GM12878 (cell line): ENCODE results near the gene KCND2. TPM values are rescaled to one million over a fixed set of nuclear protein-coding genes. Genes with fewer than 3 reads are reported as not detected.

ENCODE experiments used
- ATAC-seq: fragments of 200-7000 bp; cut with Tn5 transposase; 3 replicates; pipeline ENCODE4 v1.9.1; 2020; ENCODE audit warnings: mild to moderate bottlenecking, moderate library complexity
- BruUV-seq: library from RNA; stranded (reverse); fragments of 400-500 nt; replicated peaks from 2 replicates; lab custom pipeline; 2021; lab: Mats Ljungman, UMichigan
- CTCF ChIA-PET: fragments of 300-600 bp; sonication (Branson Sonifier 250); formaldehyde crosslinking; extraction: SDS; loops from one replicate; lab custom pipeline; 2021; ENCODE audit warnings: inconsistent platforms; lab: Yijun Ruan, JAX
- POLR2A ChIA-PET: fragments of 350-600 bp; formaldehyde crosslinking; extraction: SDS; loops from one replicate; lab custom pipeline; 2021; ENCODE audit warnings: inconsistent platforms; lab: Charles Lee
- RAD21 ChIA-PET: fragments of 300-600 bp; sonication (Branson Sonifier 250); formaldehyde crosslinking; loops from one replicate; lab custom pipeline; 2023; ENCODE audit warnings: antibody characterized with exemption; ENCODE audit not compliant: unreplicated experiment; lab: Charles Lee
- SMC1A ChIA-PET: fragments of 300-600 bp; sonication (Branson Sonifier 250); formaldehyde crosslinking; loops from one replicate; lab custom pipeline; 2023; ENCODE audit not compliant: unreplicated experiment, uncharacterized antibody; lab: Charles Lee
- DNase-seq: peaks from one replicate; pipeline ENCODE4 v3.0.0-alpha.2; 2011; ENCODE audit warnings: low read depth, low spot score
- FAIRE-seq: peaks from 3 replicates; lab custom pipeline; 2011; peaks lifted over from hg19 to GRCh38; lab: Jason Lieb, UNC
- H2AFZ ChIP-seq: 2 replicates; pipeline ENCODE4 v1.6.0; 2011; ENCODE audit warnings: low read depth, low read length, control low read depth; ENCODE audit not compliant: control insufficient read depth
- H3K27ac ChIP-seq: 2 replicates; pipeline ENCODE4 v1.5.1; 2011; ENCODE audit warnings: control low read depth; ENCODE audit not compliant: control insufficient read depth, insufficient read depth
- H3K27me3 ChIP-seq, 2 experiments: replicated peaks in 1 of 2; 2 replicates each; pipeline versions ENCODE4 v1.6.0 to v1.6.1; 2011; ENCODE audit warnings: low read length in 1 of 2; ENCODE audit not compliant: control insufficient read depth in 2 of 2, insufficient read depth in 2 of 2
- H3K36me3 ChIP-seq, 2 experiments: 2 replicates each; pipeline ENCODE4 v1.5.1; 2011; ENCODE audit warnings: low read length in 1 of 2; ENCODE audit not compliant: control insufficient read depth in 2 of 2, insufficient read depth in 2 of 2
- H3K4me1 ChIP-seq: 2 replicates; pipeline ENCODE4 v1.6.1; 2011; ENCODE audit warnings: mild to moderate bottlenecking, low read length, moderate library complexity, mixed read lengths; ENCODE audit not compliant: control insufficient read depth, insufficient read depth
- H3K4me2 ChIP-seq: 2 replicates; pipeline ENCODE4 v1.6.0; 2011; ENCODE audit warnings: control low read depth; ENCODE audit not compliant: control insufficient read depth, insufficient read depth
- H3K4me3 ChIP-seq: fragments of 200-600 bp; sonication (generic); 2 replicates; pipeline ENCODE4 v1.5.1; 2016
- H3K79me2 ChIP-seq: 2 replicates; pipeline ENCODE4 v1.6.0; 2011; ENCODE audit warnings: low read length; ENCODE audit not compliant: control insufficient read depth, insufficient read depth
- H3K9ac ChIP-seq: 2 replicates; pipeline ENCODE4 v1.8.0; 2011; ENCODE audit warnings: low read length, control low read depth, mixed read lengths; ENCODE audit not compliant: control insufficient read depth, insufficient read depth
- H3K9me3 ChIP-seq: replicated peaks from 3 replicates; pipeline ENCODE4 v1.5.1; 2011; ENCODE audit warnings: mild to moderate bottlenecking, low read length; ENCODE audit not compliant: control insufficient read depth, insufficient read depth
- H4K20me1 ChIP-seq: 2 replicates; pipeline ENCODE4 v1.6.0; 2011; ENCODE audit not compliant: control insufficient read depth, insufficient read depth
- EED ChIP-seq: sonication (generic); IDR thresholded peaks from 2 replicates; pipeline ENCODE4 v1.6.1; 2016; ENCODE audit warnings: antibody characterized with exemption, low read depth
- YY1 ChIP-seq: IDR thresholded peaks from 2 replicates; pipeline ENCODE4 v1.6.1; 2011; ENCODE audit warnings: low read depth, mild to moderate bottlenecking, low read length
- in situ Hi-C: fragments of 300-500 bp; cut with MboI; formaldehyde crosslinking; loops from 9 replicates; pipeline ENCODE4 v1.14.3; 2018; ENCODE audit warnings: mixed read lengths
- intact Hi-C: fragments of 100-400 bp; cut with micrococcal nuclease; formaldehyde crosslinking; loops from one replicate; pipeline ENCODE4 v1.14.2; 2022; ENCODE audit not compliant: unreplicated experiment
- polyA plus RNA-seq, 11 experiments: library from polyadenylated mRNA; depleted of rRNA in 4 of 11; unstranded in 6 of 11; stranded (reverse) in 5 of 11; fragments of >200 nt; fragmentation: Nextera tagmentation in 4 of 11; fragmentation: Illumina TruSeq in 1 of 11; extraction: Ambion mirVana in 4 of 11; extraction: Trizol in 1 of 11; gene quantifications; 1 replicate in 1 of 11; 2 replicates in 10 of 11; pipeline versions ENCODE4 v1.2.1 to v1.2.3, GENCODE V29; 2011 to 2016; ENCODE audit warnings: inconsistent platforms in 2 of 11, missing spikeins in 2 of 11, low read depth in 1 of 11
- total RNA-seq, 4 experiments: library from RNA; depleted of rRNA in 3 of 4; stranded (reverse); fragments of >200 nt in 3 of 4; fragmentation: Illumina TruSeq in 1 of 4; extraction: Trizol in 1 of 4; gene quantifications; 2 replicates each; pipeline versions ENCODE4 v1.2.1 to v1.2.3, GENCODE V29; 2013 to 2021
- TF ChIP-seq, protein P1 (sequence below): fragments of 450-650 bp; IDR thresholded peaks from 2 replicates; pipeline ENCODE4 v1.6.1; 2017; ENCODE audit warnings: mild to moderate bottlenecking, moderate library complexity
- TF ChIP-seq, protein P2 (sequence below): fragments of 450-650 bp; conservative IDR thresholded peaks from 2 replicates; pipeline ENCODE4 v1.6.1; 2017; ENCODE audit warnings: mild to moderate bottlenecking, moderate library complexity
- TF ChIP-seq, protein P3 (sequence below): fragments of 450-650 bp; formaldehyde crosslinking; IDR thresholded peaks from 2 replicates; pipeline ENCODE4 v1.4.0; 2022; ENCODE audit warnings: mild to moderate bottlenecking, moderate library complexity
- TF ChIP-seq, protein P4 (sequence below): fragments of 450-650 bp; IDR thresholded peaks from 2 replicates; pipeline ENCODE4 v1.6.1; 2017; ENCODE audit warnings: mild to moderate bottlenecking, moderate library complexity

Gene KCND2
- total and polyA plus RNA-seq, 10 of the 15 experiments (the other 5 are each of a cell fraction or from before 2014, with no cell fraction given) = 3.6 to 22.3 (median 6.3) TPM

DNA sequence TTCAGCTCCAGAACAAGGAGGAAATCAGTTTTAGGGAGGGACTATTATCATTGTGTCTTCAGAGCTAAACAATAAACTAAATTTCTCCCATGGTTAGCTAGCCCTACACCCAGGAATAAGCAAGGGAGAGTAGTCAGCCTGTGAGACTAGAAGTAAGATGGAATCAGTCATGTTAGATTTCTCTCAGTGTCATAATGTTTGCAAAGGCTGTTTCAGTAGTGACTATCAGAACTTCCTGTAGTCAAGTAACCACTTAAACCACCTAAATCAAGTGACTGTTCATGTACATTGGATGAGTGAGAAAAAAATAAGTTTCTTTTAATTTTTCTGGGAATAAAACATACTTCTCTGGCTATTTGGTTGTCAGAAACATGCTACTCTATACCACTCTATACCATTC lies 121.6 kb downstream of the KCND2 start:
- peak; percentile 7 for FAIRE-seq
- H3K4me3 ChIP-seq = no peak overlapping the region
- CTCF ChIA-PET = interaction anchor here (0.6 to 1.7 kb wide), 3 partner anchors 10 to 58 kb away, joined by 3 to 10 read pairs (median 9); no protein-coding TSS in a partner anchor
- no peak for DNase-seq
- BruUV-seq = no TSS peak
- no peaks in the 10 kb centered on the region for H3K36me3 ChIP-seq
- RAD21 ChIA-PET = interaction anchor here (0.8 to 2.9 kb wide), 5 partner anchors 18 to 121 kb away, joined by 3 to 15 read pairs (median 6); partner anchors contain the start of gene KCND2
- no peak overlapping the region for H3K9ac ChIP-seq
- in situ Hi-C loops (no loop called here), intact Hi-C loops (loop anchor here (2.0 kb wide), 2 partner anchors 58 to 122 kb away; partner anchors contain the start of gene KCND2)
- SMC1A ChIA-PET = interaction anchor here (1.0 to 14.8 kb wide), 8 partner anchors 10 to 117 kb away, joined by 3 to 305 read pairs (median 22); no protein-coding TSS in a partner anchor
- POLR2A ChIA-PET = interaction anchor here (0.5 to 3.1 kb wide), 5 partner anchors 10 to 122 kb away, joined by 4 to 22 read pairs (median 6); partner anchors contain the start of gene KCND2
- no peaks in the 10 kb centered on the region; the same call in 1 of the 3 replicates for H3K9me3 ChIP-seq
- peak; percentile 12 for ATAC-seq
- H3K27me3 ChIP-seq = no peaks in the 10 kb centered on the region
- no peak overlapping the region for H3K4me2 ChIP-seq
- peak overlapping the region; percentile 40 for H2AFZ ChIP-seq
- H4K20me1 ChIP-seq = no peaks in the 10 kb centered on the region
- H3K27ac ChIP-seq = peak overlapping the region; percentile 32
- H3K79me2 ChIP-seq = peaks cover 44% of the 10 kb centered on the region
- H3K4me1 ChIP-seq = peaks cover 11% of the 10 kb centered on the region
- TF ChIP-seq, protein P1, sequence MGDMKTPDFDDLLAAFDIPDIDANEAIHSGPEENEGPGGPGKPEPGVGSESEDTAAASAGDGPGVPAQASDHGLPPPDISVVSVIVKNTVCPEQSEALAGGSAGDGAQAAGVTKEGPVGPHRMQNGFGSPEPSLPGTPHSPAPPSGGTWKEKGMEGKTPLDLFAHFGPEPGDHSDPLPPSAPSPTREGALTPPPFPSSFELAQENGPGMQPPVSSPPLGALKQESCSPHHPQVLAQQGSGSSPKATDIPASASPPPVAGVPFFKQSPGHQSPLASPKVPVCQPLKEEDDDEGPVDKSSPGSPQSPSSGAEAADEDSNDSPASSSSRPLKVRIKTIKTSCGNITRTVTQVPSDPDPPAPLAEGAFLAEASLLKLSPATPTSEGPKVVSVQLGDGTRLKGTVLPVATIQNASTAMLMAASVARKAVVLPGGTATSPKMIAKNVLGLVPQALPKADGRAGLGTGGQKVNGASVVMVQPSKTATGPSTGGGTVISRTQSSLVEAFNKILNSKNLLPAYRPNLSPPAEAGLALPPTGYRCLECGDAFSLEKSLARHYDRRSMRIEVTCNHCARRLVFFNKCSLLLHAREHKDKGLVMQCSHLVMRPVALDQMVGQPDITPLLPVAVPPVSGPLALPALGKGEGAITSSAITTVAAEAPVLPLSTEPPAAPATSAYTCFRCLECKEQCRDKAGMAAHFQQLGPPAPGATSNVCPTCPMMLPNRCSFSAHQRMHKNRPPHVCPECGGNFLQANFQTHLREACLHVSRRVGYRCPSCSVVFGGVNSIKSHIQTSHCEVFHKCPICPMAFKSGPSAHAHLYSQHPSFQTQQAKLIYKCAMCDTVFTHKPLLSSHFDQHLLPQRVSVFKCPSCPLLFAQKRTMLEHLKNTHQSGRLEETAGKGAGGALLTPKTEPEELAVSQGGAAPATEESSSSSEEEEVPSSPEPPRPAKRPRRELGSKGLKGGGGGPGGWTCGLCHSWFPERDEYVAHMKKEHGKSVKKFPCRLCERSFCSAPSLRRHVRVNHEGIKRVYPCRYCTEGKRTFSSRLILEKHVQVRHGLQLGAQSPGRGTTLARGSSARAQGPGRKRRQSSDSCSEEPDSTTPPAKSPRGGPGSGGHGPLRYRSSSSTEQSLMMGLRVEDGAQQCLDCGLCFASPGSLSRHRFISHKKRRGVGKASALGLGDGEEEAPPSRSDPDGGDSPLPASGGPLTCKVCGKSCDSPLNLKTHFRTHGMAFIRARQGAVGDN = peak; percentile 99
- peak; percentile 24; the same call in 1 of the 2 replicates for TF ChIP-seq YY1
- TF ChIP-seq, protein P2, sequence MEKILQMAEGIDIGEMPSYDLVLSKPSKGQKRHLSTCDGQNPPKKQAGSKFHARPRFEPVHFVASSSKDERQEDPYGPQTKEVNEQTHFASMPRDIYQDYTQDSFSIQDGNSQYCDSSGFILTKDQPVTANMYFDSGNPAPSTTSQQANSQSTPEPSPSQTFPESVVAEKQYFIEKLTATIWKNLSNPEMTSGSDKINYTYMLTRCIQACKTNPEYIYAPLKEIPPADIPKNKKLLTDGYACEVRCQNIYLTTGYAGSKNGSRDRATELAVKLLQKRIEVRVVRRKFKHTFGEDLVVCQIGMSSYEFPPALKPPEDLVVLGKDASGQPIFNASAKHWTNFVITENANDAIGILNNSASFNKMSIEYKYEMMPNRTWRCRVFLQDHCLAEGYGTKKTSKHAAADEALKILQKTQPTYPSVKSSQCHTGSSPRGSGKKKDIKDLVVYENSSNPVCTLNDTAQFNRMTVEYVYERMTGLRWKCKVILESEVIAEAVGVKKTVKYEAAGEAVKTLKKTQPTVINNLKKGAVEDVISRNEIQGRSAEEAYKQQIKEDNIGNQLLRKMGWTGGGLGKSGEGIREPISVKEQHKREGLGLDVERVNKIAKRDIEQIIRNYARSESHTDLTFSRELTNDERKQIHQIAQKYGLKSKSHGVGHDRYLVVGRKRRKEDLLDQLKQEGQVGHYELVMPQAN = no peak
- TF ChIP-seq, protein P3, sequence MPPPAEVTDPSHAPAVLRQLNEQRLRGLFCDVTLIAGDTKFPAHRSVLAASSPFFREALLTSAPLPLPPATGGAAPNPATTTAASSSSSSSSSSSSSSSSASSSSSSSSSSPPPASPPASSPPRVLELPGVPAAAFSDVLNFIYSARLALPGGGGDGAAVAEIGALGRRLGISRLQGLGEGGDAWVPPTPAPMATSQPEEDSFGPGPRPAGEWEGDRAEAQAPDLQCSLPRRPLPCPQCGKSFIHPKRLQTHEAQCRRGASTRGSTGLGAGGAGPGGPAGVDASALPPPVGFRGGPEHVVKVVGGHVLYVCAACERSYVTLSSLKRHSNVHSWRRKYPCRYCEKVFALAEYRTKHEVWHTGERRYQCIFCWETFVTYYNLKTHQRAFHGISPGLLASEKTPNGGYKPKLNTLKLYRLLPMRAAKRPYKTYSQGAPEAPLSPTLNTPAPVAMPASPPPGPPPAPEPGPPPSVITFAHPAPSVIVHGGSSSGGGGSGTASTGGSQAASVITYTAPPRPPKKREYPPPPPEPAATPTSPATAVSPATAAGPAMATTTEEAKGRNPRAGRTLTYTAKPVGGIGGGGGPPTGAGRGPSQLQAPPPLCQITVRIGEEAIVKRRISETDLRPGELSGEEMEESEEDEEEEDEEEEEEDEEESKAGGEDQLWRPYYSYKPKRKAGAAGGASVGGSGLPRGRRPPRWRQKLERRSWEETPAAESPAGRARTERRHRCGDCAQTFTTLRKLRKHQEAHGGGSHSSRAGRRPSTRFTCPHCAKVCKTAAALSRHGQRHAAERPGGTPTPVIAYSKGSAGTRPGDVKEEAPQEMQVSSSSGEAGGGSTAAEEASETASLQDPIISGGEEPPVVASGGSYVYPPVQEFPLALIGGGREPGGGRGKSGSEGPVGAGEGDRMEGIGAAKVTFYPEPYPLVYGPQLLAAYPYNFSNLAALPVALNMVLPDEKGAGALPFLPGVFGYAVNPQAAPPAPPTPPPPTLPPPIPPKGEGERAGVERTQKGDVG (CRISPR knock-in tag) = peak; percentile 93
- no peak for TF ChIP-seq EED
- TF ChIP-seq, protein P4, sequence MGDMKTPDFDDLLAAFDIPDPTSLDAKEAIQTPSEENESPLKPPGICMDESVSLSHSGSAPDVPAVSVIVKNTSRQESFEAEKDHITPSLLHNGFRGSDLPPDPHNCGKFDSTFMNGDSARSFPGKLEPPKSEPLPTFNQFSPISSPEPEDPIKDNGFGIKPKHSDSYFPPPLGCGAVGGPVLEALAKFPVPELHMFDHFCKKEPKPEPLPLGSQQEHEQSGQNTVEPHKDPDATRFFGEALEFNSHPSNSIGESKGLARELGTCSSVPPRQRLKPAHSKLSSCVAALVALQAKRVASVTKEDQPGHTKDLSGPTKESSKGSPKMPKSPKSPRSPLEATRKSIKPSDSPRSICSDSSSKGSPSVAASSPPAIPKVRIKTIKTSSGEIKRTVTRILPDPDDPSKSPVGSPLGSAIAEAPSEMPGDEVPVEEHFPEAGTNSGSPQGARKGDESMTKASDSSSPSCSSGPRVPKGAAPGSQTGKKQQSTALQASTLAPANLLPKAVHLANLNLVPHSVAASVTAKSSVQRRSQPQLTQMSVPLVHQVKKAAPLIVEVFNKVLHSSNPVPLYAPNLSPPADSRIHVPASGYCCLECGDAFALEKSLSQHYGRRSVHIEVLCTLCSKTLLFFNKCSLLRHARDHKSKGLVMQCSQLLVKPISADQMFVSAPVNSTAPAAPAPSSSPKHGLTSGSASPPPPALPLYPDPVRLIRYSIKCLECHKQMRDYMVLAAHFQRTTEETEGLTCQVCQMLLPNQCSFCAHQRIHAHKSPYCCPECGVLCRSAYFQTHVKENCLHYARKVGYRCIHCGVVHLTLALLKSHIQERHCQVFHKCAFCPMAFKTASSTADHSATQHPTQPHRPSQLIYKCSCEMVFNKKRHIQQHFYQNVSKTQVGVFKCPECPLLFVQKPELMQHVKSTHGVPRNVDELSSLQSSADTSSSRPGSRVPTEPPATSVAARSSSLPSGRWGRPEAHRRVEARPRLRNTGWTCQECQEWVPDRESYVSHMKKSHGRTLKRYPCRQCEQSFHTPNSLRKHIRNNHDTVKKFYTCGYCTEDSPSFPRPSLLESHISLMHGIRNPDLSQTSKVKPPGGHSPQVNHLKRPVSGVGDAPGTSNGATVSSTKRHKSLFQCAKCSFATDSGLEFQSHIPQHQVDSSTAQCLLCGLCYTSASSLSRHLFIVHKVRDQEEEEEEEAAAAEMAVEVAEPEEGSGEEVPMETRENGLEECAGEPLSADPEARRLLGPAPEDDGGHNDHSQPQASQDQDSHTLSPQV = peak; percentile 99
